Effector memory CD8-positive, alpha-beta T cell (primary cell): ENCODE measurements around the gene DNMT3A.

Source experiments
- ATAC-seq: fragments of 150-1000 bp; cut with Tn5 transposase; replicated peaks from 2 replicates; pipeline ENCODE4 v1.10.0; 2021; ENCODE audit warnings: mild to moderate bottlenecking, moderate library complexity
- DNase-seq, 3 experiments: peaks; one replicate each; pipeline ENCODE4 v3.0.0; 2021
- H3K27ac Mint-ChIP-seq, 2 donors: one replicate each; pipeline ENCODE4 v1.8.0; 2022; ENCODE audit warnings: mild to moderate bottlenecking in 2 of 2, mixed read lengths in 2 of 2, moderate library complexity in 2 of 2
- H3K27me3 Mint-ChIP-seq, 2 donors: one replicate each; pipeline ENCODE4 v1.8.0; 2022; ENCODE audit warnings: mixed read lengths in 2 of 2
- H3K36me3 Mint-ChIP-seq: one replicate; pipeline ENCODE4 v1.8.0; 2022; ENCODE audit warnings: mild to moderate bottlenecking, moderate library complexity, mixed read lengths; ENCODE audit not compliant: insufficient read depth
- H3K4me1 Mint-ChIP-seq, 2 donors: one replicate each; pipeline ENCODE4 v1.8.0; 2022; ENCODE audit warnings: low read depth in 2 of 2, mixed read lengths in 2 of 2
- H3K4me3 Mint-ChIP-seq, 2 donors: one replicate each; pipeline ENCODE4 v1.8.0; 2022; ENCODE audit warnings: mild to moderate bottlenecking in 2 of 2, mixed read lengths in 2 of 2, moderate library complexity in 2 of 2
- H3K9me3 Mint-ChIP-seq, 2 donors: one replicate each; pipeline ENCODE4 v1.8.0; 2022; ENCODE audit warnings: mixed read lengths in 2 of 2

Gene DNMT3A

DNA sequence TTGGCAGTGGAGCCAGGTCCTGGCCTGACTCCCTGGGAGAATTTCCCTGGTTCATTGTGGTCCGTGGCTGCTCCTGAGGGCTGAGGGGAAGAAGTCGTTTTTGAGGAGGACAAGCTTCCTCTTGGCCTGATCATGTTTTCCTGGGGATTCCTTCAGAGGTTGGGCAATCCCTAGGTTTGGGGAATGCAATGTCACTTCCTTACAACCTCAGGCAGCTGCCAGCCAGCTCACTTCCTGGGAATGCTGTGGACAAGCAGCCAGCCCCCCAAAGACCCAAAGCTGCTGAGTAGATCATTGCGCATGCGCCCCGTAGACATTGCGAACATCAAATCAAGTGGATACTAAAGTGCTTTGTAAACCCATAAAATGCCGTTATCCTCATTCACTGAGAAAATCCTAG is 7.7 kb upstream of the DNMT3A start:
- Mint-ChIP-seq H3K9me3 (no peaks in the 10 kb centered on the region), H3K4me3 (no peak overlapping the region), H3K4me1 (peaks cover 0 to 3% of the 10 kb centered on the region in 2 donors), H3K27me3 (peaks cover 6 to 33% of the 10 kb centered on the region in 2 donors), H3K27ac (no peak overlapping the region), H3K36me3 (no peaks in the 10 kb centered on the region)
- DNase-seq (no peak), ATAC-seq (no peak)

DNA sequence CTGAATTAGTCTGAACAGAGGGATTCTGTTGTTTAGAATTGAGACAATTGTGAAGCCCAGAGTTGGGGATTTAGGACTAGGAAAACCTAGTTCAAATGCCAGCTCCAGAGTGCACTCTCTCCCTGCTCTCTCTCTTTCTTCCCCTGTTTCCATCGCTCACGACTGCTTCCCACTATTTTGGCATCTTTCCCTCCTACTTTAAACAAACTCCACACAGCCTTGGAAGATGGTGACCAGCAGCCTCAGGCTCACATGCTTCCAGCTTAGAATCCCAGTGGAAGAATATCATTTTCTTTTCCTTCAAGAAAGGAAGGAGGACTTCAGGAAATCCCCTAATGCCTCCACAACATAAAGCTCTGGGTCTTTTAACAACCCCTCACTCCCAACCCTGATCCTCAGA is 6.1 kb upstream of the DNMT3A start:
- H3K4me1 Mint-ChIP-seq = peaks cover 0 to 5% of the 10 kb centered on the region in 2 donors
- DNase-seq = no peak
- no peak for ATAC-seq
- no peak overlapping the region for H3K4me3 Mint-ChIP-seq
- H3K27ac Mint-ChIP-seq = no peak overlapping the region
- no peaks in the 10 kb centered on the region for H3K9me3 Mint-ChIP-seq
- H3K27me3 Mint-ChIP-seq = peaks cover 6 to 22% of the 10 kb centered on the region in 2 donors
- H3K36me3 Mint-ChIP-seq = no peaks in the 10 kb centered on the region

DNA sequence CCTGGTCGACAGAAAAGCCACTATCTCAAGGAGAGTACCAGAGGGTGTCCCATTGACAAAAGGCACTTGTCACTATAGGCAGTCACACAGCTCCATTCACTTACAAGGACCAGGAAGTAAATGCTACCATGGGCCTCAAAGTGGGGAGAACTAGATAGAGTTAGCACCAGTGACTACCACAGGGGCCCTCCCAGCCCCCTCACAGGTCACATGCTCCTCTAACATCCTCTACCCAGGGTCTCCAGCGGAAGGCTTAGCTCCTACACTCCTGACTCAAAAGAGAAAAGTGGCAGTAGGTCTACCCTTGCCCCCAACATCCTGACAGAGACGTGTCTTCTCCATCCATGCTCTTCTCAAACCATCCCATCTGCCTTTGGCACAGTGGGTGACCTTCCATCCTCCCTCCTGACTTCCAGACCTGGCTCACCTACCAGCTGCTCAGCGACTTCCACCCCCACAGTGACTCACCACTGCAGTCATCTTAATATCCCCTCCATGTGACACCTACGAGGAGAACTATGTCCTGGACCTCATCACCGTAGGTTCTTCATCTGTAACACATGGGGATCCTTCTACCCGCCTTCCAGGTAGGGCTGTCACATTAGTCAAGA is 5.6 kb upstream of the DNMT3A start:
- Mint-ChIP-seq H3K4me1 (peaks cover 0 to 7% of the 10 kb centered on the region in 2 donors), H3K9me3 (no peaks in the 10 kb centered on the region), H3K27ac (no peak overlapping the region)

DNA sequence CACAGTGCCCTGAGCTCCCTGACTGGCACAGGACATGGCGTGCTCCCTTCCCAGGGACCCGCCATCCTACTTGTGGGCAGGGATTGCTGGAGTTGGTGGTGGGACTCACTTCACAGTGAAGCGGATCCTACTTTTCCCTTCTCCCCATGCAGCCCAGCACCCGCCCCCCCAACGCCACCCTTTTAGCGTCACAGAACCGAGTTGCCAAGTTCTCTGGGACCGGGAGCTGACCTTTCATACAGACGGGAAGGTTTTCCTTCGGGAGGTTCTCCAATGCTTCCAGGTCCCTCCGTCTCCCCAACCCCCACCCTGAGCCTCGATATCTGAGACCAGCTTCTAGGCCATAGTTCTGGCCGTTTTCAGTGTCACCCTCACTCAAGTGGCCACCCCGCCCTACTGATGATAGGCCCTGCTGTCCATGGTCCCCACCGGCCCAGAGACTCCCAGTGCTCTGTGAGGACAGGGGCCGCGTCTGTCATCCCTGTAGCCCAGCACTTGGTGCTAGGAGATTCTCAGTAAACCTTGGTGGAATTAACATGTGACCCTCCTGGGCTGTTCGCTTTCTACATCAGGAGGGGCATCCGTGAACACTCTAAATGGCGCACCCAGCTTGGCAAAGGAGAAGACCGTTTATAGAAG is 1.6 kb upstream of the DNMT3A start:
- H3K4me3 Mint-ChIP-seq = peak overlapping the region; percentile 79 to 81
- no peak for DNase-seq
- H3K27me3 Mint-ChIP-seq = no peaks in the 10 kb centered on the region
- peaks cover 11 to 22% of the 10 kb centered on the region in 2 donors for H3K4me1 Mint-ChIP-seq
- no peak for ATAC-seq
- no peak overlapping the region for H3K27ac Mint-ChIP-seq
- no peaks in the 10 kb centered on the region for H3K36me3 Mint-ChIP-seq
- no peaks in the 10 kb centered on the region for H3K9me3 Mint-ChIP-seq

More for the DNA sequence above, 5.6 kb upstream of the DNMT3A start:
- ATAC-seq (no peak), DNase-seq (no peak)
- Mint-ChIP-seq H3K36me3 (no peaks in the 10 kb centered on the region), H3K4me3 (no peak overlapping the region), H3K27me3 (peaks cover 1 to 17% of the 10 kb centered on the region in 2 donors)

DNA sequence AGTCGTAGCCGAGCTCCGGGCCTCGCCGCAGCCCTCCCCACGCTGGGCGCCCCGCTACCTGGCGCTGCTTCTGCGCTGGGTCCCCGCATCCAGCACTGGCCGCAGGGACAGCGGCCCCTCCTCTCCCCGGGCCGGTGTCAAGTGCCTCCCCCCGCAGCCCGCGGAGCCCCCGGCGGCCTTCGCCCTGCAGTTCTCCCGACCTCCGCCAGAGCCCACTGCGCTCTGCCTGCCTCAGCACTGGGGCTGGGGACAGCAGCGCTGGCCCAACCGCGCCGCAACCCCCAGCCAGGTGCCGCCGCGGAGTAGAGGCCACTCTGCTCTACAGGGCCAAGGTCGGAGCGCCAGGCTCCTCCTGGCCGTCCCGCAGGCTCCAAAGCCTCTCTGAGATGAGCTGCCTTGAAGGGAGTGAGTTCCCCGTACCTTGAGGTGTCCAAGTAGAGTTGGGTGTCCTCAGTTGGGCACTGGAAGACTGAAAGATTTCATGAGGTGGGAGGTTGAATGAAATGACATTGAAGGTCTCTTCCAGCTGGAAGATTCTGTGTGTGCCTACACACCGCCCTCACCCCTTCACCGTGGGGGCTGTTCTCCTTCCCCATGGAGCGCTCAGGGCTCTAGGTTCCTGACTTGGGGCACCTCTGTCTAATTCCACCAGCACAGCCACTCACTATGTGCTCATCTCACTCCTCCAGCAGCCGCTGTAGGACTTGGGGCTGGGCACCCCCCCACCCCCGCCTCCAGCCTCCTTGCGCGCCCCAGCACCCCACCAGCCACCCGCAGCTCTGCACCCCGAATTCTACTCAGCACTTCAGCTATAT is 854 bp upstream of the DNMT3A start:
- Mint-ChIP-seq H3K9me3 (no peaks in the 10 kb centered on the region), H3K36me3 (no peaks in the 10 kb centered on the region), H3K27me3 (no peaks in the 10 kb centered on the region), H3K4me3 (peak overlapping the region; percentile 79 to 81), H3K27ac (peak overlapping the region in 1 of 2 donors; percentile 38), H3K4me1 (peaks cover 16 to 29% of the 10 kb centered on the region in 2 donors)
- peak; percentile 91 for ATAC-seq
- DNase-seq = peak; percentile 77 to 83 (median 83)

DNA sequence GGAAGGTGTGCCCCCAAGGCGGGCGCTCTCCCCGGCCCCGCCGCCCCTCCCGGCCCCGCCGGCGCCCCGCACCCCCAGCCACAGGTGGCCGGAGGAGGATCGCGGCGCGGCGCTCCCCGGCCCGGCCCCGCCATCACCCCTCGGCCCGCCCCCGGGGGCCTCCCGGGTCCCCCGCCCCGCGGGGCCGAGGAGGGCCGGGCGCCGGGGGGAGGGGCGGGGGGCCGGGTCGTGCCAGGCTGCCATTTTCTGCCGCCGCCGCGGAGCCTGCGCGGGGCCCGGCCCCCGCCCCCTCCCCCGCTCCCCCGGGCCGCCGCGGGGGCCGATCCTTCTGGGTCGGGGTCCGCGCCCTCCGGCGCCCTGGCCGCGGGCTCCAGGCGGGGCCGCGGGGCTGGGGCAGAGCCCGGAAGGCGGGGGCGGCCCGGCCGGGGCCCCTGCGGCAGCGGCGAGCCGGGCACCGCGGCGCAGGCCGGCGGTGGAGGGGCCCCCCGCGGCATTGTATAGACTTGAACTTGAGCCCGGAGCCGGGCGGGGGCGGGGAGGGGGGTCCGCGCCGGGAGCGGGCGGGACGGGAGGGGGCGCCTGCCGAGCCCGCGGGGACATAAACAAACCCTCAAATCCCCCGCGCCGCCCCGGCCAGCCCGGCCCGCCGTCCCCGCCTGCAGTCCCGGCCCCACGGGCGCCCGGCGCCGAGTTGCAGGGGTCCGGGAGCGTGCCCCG is 556 bp downstream of the DNMT3A start:
- Mint-ChIP-seq H3K4me1 (peaks cover 24 to 37% of the 10 kb centered on the region in 2 donors), H3K27ac (no peak overlapping the region), H3K4me3 (no peak overlapping the region), H3K36me3 (peaks cover 4% of the 10 kb centered on the region), H3K27me3 (no peaks in the 10 kb centered on the region), H3K9me3 (no peaks in the 10 kb centered on the region)
- DNase-seq (no peak), ATAC-seq (no peak)

DNA sequence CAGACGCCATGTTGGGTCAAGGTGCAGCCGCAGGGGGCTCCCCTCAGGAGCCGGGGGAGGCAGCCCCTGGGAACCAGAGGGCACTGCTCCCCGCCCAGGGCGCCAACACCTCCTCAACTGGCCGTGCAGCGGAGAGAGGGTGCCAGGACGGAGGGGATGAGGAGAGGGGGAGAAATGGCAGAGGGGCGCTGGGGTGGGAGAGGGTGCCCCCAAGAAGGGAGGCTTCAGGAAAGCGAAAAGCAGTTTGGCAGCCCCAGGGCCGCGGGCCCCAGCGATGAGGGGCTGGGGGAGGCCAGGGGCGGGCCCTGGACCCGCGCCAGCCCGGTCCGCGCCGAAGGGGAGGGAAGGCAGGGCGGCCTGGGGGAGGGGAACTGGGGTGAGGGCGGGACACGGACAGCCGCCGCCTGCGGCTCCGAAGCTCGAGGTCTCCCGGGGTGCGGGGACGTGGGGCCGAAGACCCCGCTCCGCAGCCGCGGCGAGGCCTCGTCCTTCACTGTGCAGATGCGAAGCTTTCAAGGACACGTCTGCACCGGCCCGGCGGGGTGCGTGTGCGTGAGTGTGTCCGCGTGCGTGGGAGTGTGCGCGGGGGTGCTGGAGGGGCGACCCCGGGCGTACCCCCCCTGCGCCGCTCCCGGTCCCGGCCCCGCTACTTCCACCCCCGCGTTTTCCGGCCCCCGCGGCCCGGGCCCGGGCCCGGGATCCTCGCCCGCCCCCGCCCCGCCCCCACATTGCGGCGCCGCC is 1.4 kb downstream of the DNMT3A start:
- Mint-ChIP-seq H3K9me3 (no peaks in the 10 kb centered on the region), H3K36me3 (peaks cover 4% of the 10 kb centered on the region), H3K4me3 (peak overlapping the region; percentile 70 to 76), H3K27ac (peak overlapping the region in 1 of 2 donors; percentile 52), H3K4me1 (peaks cover 29 to 41% of the 10 kb centered on the region in 2 donors), H3K27me3 (no peaks in the 10 kb centered on the region)
- DNase-seq (no peak), ATAC-seq (no peak)

DNA sequence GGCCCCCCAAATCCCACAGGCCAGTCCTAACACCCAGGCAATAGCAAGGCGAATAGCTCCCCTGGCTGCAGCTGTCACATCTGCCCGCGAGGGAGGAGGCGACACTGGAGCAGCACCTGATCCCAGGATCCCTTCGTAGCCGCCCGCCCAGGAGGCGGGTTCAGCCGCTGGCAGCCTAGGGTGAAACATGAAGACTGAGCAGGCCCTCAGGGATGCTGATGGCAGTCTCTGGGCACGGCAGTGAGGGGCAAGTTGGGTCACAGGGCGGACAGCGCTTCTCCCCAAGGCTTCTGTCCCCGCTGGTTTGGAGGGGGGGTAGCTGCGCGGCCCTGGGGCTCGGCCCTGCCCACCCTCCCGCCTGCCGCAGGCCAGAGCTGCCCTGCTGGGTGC is 1.9 kb downstream of the DNMT3A start:
- Mint-ChIP-seq H3K36me3 (peaks cover 4% of the 10 kb centered on the region), H3K27ac (peak overlapping the region; percentile 7 to 52), H3K4me3 (peak overlapping the region; percentile 70 to 76), H3K4me1 (peaks cover 35 to 47% of the 10 kb centered on the region in 2 donors), H3K27me3 (no peaks in the 10 kb centered on the region), H3K9me3 (no peaks in the 10 kb centered on the region)
- DNase-seq (no peak), ATAC-seq (no peak)

DNA sequence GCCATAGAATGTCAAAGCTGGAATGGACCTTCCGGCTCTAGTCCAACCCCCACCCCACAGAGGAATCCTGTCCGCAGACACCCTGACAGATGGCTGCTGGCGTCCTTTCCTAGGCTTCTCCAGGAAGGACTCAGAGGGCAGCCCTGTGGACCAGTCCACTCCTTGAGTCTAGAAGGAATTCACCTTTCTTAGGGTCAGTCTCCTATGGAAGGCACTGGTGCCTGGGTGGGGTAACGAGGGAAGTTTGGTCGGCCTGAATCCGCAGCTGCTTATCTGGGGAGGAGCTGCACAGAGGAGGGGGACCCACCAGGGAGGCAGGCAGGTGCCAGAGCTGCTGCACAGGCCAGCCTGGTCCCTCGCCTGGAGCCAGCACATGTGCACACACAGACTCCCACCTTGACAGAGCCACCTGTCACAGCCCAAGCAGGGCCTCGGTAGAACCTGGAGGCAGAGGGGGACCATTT is 2.5 kb downstream of the DNMT3A start:
- Mint-ChIP-seq H3K4me1 (peaks cover 40 to 52% of the 10 kb centered on the region in 2 donors), H3K9me3 (no peaks in the 10 kb centered on the region), H3K27ac (peak overlapping the region; percentile 7 to 52), H3K4me3 (peak overlapping the region; percentile 70 to 76), H3K27me3 (no peaks in the 10 kb centered on the region), H3K36me3 (peaks cover 4% of the 10 kb centered on the region)
- ATAC-seq = no peak
- DNase-seq = no peak

DNA sequence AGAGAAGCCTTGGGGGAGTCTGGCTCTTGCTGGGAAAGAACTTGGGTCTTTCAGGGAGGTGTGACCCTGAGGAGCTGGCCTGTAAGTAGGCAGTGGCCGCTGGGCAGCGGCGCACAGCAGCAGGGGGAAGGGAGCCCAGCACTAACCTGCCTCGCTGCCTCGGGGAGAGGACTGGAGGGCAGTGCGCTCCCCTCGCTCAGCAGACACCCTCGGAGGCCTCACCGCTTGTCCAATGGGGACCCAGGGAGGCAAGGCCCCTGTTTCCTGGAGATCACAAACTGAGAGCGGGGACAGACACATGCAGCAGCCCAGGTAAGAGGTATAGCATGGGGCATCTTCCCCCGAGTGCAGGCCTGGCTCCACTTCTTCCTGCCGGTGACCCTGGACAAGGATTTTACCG is 3.3 kb downstream of the DNMT3A start:
- DNase-seq (no peak), ATAC-seq (no peak)
- peaks cover 4% of the 10 kb centered on the region for H3K36me3 Mint-ChIP-seq
- H3K27me3 Mint-ChIP-seq = no peaks in the 10 kb centered on the region
- no peaks in the 10 kb centered on the region for H3K9me3 Mint-ChIP-seq
- H3K27ac Mint-ChIP-seq = no peak overlapping the region
- no peak overlapping the region for H3K4me3 Mint-ChIP-seq
- H3K4me1 Mint-ChIP-seq = peaks cover 45 to 56% of the 10 kb centered on the region in 2 donors

DNA sequence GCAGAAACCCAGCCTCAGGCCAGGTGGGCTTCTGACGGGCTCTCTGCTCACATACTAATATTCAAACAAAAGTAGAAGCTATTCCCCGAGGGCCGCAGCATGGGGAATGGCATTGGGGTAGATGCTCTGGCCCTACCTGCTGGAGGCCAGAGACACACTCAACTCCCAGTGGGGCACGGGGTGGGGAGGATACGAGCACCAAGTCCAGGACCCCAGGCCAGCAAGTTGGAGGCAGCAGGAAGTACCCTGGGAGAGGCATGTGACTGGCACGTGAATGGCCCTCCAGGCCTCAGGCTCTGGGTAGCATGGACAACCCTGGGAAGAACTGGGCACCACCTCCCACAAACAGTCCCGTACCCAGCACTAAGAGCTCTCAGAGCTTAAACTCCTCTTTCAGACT is 3.8 kb downstream of the DNMT3A start:
- H3K27ac Mint-ChIP-seq = no peak overlapping the region
- no peaks in the 10 kb centered on the region for H3K9me3 Mint-ChIP-seq
- H3K27me3 Mint-ChIP-seq = no peaks in the 10 kb centered on the region
- DNase-seq = no peak
- H3K36me3 Mint-ChIP-seq = peaks cover 4% of the 10 kb centered on the region
- H3K4me1 Mint-ChIP-seq = peaks cover 45 to 58% of the 10 kb centered on the region in 2 donors
- no peak for ATAC-seq
- no peak overlapping the region for H3K4me3 Mint-ChIP-seq

DNA sequence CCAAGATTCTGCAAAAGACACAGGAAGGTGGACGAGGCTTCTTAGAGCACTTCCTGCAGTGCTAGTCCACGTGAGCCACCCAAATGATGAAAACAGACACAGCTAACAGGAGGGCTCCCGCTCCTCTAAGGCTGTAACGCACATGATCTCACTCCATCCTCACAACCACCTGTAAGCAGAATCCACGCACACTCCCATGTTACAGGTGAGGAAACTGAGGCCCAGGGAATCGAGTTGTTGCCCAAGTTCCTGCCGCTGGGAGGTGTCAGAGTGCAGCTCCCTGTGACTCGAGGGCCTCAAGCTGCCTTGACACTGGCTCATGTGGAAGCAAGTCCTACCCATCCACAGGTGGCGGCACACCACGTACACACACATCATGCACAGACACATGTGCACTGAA is 4.4 kb downstream of the DNMT3A start:
- Mint-ChIP-seq H3K27ac (peak overlapping the region in 1 of 2 donors; percentile 69), H3K4me3 (peak overlapping the region in 1 of 2 donors; percentile 7), H3K9me3 (no peaks in the 10 kb centered on the region), H3K36me3 (peaks cover 4% of the 10 kb centered on the region), H3K27me3 (no peaks in the 10 kb centered on the region), H3K4me1 (peaks cover 47 to 62% of the 10 kb centered on the region in 2 donors)
- no peak for DNase-seq
- ATAC-seq = no peak
